H1 (cell line): ENCODE measurements around the gene ELOA. TPM values are rescaled to one million over a fixed set of nuclear protein-coding genes. Genes with fewer than 3 reads are reported as not detected.

Source experiments
- JUND ChIP-seq: IDR thresholded peaks from 2 replicates; pipeline ENCODE4 v1.6.1; 2011; ENCODE audit warnings: mild to moderate bottlenecking, improper control_type of control experiment, low read length
- SP4 ChIP-seq: IDR thresholded peaks from 2 replicates; pipeline ENCODE4 v1.6.1; 2012; ENCODE audit warnings: low read length, inconsistent platforms
- SUZ12 ChIP-seq: fragments of 200-600 bp; sonication (generic); IDR thresholded peaks from 2 replicates; pipeline ENCODE4 v1.6.1; 2012; ENCODE audit warnings: mild to moderate bottlenecking, inconsistent platforms, low read length, moderate library complexity, mixed read lengths
- TEAD4 ChIP-seq: IDR thresholded peaks from 2 replicates; pipeline ENCODE4 v1.6.1; 2012; ENCODE audit warnings: low read depth, low read length, inconsistent platforms, mixed read lengths
- YY1 ChIP-seq: IDR thresholded peaks from 2 replicates; pipeline ENCODE4 v1.6.1; 2011; ENCODE audit warnings: low read depth, mild to moderate bottlenecking, low read length
- polyA plus RNA-seq, 7 experiments: library from polyadenylated mRNA; depleted of rRNA in 3 of 7; stranded (reverse) in 5 of 7; unstranded in 2 of 7; fragments of >200 nt in 5 of 7; fragments of 200-250 nt in 2 of 7; gene quantifications; 1 replicate in 5 of 7; 2 replicates in 1 of 7; 4 replicates in 1 of 7; pipeline versions ENCODE4 v1.2.1 to v1.2.3, GENCODE V29; 2011 to 2013; ENCODE audit warnings: missing spikeins in 2 of 7, mixed read lengths in 2 of 7
- total RNA-seq: library from RNA; stranded (reverse); fragmentation: NEBNext Ultra II Directional; extraction: Animal tissue kit (Norgen Biotek cat#: 25700); gene quantifications from 2 replicates; pipeline ENCODE4 v1.2.1, GENCODE V29; 2021

The ELOA gene
- total and polyA plus RNA-seq, 2 of the 8 experiments (the other 6 are each of a cell fraction or from before 2014, with no cell fraction given), result 15.7 to 61.1 TPM

DNA sequence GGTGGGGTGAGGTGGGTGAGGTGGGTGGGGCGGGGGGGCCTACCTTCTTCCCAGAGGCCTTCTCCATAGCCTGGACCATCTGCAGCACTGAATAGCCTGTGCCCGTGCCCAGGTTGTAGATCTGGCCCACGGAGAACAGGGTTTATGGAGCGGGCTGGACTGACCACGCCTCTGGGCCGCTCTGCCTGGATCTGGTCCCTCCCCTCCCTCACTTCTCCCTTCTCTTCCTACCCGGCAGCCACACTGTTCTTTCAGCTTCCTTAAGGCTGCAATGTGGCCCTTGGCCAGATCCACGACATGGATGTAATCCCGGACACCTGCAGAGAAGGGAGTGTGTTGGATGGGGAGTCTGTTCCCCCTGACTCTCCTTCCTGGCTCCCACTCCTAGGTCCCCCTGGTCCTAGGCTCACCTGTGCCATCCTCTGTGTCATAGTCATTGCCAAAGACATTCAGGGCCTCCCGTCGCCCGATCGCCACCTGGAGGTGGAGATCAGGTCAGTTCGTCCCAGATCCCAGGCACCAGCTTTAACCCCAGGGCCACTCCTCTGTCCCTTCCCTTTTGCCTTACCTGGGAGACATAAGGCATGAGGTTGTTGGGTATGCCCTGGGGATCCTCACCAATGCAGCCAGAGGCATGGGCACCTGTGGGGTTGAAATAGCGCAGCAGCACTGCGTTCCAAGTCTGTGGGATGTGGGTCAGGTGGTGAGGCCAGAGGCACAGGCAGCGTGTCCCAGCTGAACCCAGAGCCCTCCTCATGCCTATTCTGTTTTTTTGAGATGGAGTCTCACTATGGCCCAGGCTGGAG lies 53.4 kb downstream of the ELOA start (continued):
- TF ChIP-seq SUZ12, result no peak
- TF ChIP-seq SP4, result no peak
- TF ChIP-seq JUND, result no peak
- TF ChIP-seq TEAD4, result no peak
- TF ChIP-seq YY1, result no peak
